Osteoblast (primary cell): ENCODE data around the gene MYLK4. TPM values are rescaled to one million over a fixed set of nuclear protein-coding genes. Genes with fewer than 3 reads are reported as not detected.

Source experiments
- DNase-seq: peaks from one replicate; pipeline ENCODE4 v3.0.0; 2011; ENCODE audit warnings: low spot score, mixed read lengths; ENCODE audit not compliant: insufficient read length; ENCODE audit errors: missing footprints
- H2AFZ ChIP-seq: 2 replicates; pipeline ENCODE4 v1.6.0; 2011; ENCODE audit warnings: mild to moderate bottlenecking, low read length
- H3K27ac ChIP-seq: 2 replicates; pipeline ENCODE4 v1.5.1; 2011; ENCODE audit warnings: mild to moderate bottlenecking, low read depth, low read length, moderate library complexity
- H3K27me3 ChIP-seq: 2 replicates; pipeline ENCODE4 v1.6.0; 2012; ENCODE audit warnings: mild to moderate bottlenecking, control low read depth, inconsistent platforms, low read length, moderate library complexity; ENCODE audit not compliant: insufficient read depth
- H3K36me3 ChIP-seq: 2 replicates; pipeline ENCODE4 v1.5.1; 2011; ENCODE audit warnings: mild to moderate bottlenecking, low read length, control low read depth, moderate library complexity; ENCODE audit not compliant: insufficient read depth
- H3K4me1 ChIP-seq: 2 replicates; pipeline ENCODE4 v1.5.1; 2011; ENCODE audit warnings: mild to moderate bottlenecking, low read length, control low read depth, moderate library complexity; ENCODE audit not compliant: insufficient read depth
- H3K4me2 ChIP-seq: 2 replicates; pipeline ENCODE4 v1.6.0; 2011; ENCODE audit warnings: mild to moderate bottlenecking, low read length; ENCODE audit not compliant: insufficient read depth
- H3K4me3 ChIP-seq: fragments of 200-600 bp; sonication (generic); 3 replicates; pipeline ENCODE4 v1.5.1; 2012; ENCODE audit warnings: mild to moderate bottlenecking, low read length, inconsistent platforms; ENCODE audit not compliant: insufficient read depth
- H3K79me2 ChIP-seq: 2 replicates; pipeline ENCODE4 v1.6.0; 2012; ENCODE audit warnings: mild to moderate bottlenecking, low read length, control low read depth, inconsistent platforms; ENCODE audit not compliant: insufficient read depth
- H3K9me3 ChIP-seq: 2 replicates; pipeline ENCODE4 v1.5.1; 2011; ENCODE audit warnings: low read depth, low read length, control low read depth
- H4K20me1 ChIP-seq: 2 replicates; pipeline ENCODE4 v1.6.0; 2012; ENCODE audit warnings: mild to moderate bottlenecking, low read length, control low read depth; ENCODE audit not compliant: insufficient read depth
- CTCF ChIP-seq: IDR thresholded peaks from 2 replicates; pipeline ENCODE4 v1.5.1; 2011; ENCODE audit warnings: mild to moderate bottlenecking, low read depth, low read length, moderate library complexity; ENCODE audit errors: extremely low read depth
- total RNA-seq: library from RNA; depleted of rRNA; stranded (reverse); fragments of >200 nt; gene quantifications from 2 replicates; pipeline ENCODE4 v1.2.3, GENCODE V29; 2012

MYLK4 gene
- total RNA-seq, 1 donor: 0.36 TPM

GRCh38 chr6:2744209-2744771 lies 6.4 kb downstream of the MYLK4 start:
- H3K4me1 ChIP-seq: peaks cover 5% of the 10 kb centered on the region
- no peak overlapping the region for H3K27ac ChIP-seq
- no peaks in the 10 kb centered on the region for H3K36me3 ChIP-seq
- no peak overlapping the region for H3K4me2 ChIP-seq
- no peaks in the 10 kb centered on the region for H3K27me3 ChIP-seq
- H3K4me3 ChIP-seq: no peak overlapping the region
- no peaks in the 10 kb centered on the region for H4K20me1 ChIP-seq
- H2AFZ ChIP-seq: no peak overlapping the region
- TF ChIP-seq CTCF: peak; percentile 56
- H3K79me2 ChIP-seq: no peaks in the 10 kb centered on the region
- no peaks in the 10 kb centered on the region for H3K9me3 ChIP-seq
- DNase-seq: no peak

GRCh38 chr6:2743280-2744208 lies 7.2 kb downstream of the MYLK4 start:
- Histone ChIP-seq H3K27ac (no peak overlapping the region), H2AFZ (no peak overlapping the region), H3K4me1 (peaks cover 5% of the 10 kb centered on the region), H4K20me1 (no peaks in the 10 kb centered on the region), H3K79me2 (no peaks in the 10 kb centered on the region), H3K27me3 (no peaks in the 10 kb centered on the region), H3K4me3 (no peak overlapping the region), H3K4me2 (no peak overlapping the region), H3K36me3 (no peaks in the 10 kb centered on the region), H3K9me3 (no peaks in the 10 kb centered on the region)
- DNase-seq: no peak
- no peak for TF ChIP-seq CTCF

- Histone ChIP-seq H3K4me3 (no peak overlapping the region), H3K36me3 (no peaks in the 10 kb centered on the region)
- TF ChIP-seq CTCF: no peak
These were observed 9.0 kb downstream of the MYLK4 start for GRCh38 chr6:2741756-2742155.

GRCh38 chr6:2740581-2740980 lies 10.1 kb downstream of the MYLK4 start:
- Histone ChIP-seq H4K20me1 (no peaks in the 10 kb centered on the region), H3K9me3 (no peaks in the 10 kb centered on the region), H3K36me3 (no peaks in the 10 kb centered on the region), H3K27ac (no peak overlapping the region), H3K27me3 (no peaks in the 10 kb centered on the region), H2AFZ (no peak overlapping the region), H3K4me1 (peaks cover 5% of the 10 kb centered on the region), H3K4me3 (no peak overlapping the region), H3K79me2 (no peaks in the 10 kb centered on the region), H3K4me2 (no peak overlapping the region)
- TF ChIP-seq CTCF: no peak
- DNase-seq: no peak

More at GRCh38 chr6:2741756-2742155, 9.0 kb downstream of the MYLK4 start:
- Histone ChIP-seq H3K4me2 (no peak overlapping the region), H3K4me1 (peaks cover 5% of the 10 kb centered on the region), H2AFZ (no peak overlapping the region), H3K27me3 (no peaks in the 10 kb centered on the region), H3K9me3 (no peaks in the 10 kb centered on the region), H4K20me1 (no peaks in the 10 kb centered on the region), H3K79me2 (no peaks in the 10 kb centered on the region), H3K27ac (no peak overlapping the region)
- DNase-seq: peak; percentile 81
